NCI-H1694 treated with DMSO at 0.1 percent for 48 hours (cell line): ENCODE results near the gene PLK1.
"Not testable (repeated sequence)": the region's sequence is repeated elsewhere in the genome, so short reads cannot be mapped to it uniquely, and the experiment has no call there.

Experiments
- DNase-seq: peaks from one replicate; lab custom pipeline; 2025; lab: John Stamatoyannopoulos, UW

Gene PLK1

DNA sequence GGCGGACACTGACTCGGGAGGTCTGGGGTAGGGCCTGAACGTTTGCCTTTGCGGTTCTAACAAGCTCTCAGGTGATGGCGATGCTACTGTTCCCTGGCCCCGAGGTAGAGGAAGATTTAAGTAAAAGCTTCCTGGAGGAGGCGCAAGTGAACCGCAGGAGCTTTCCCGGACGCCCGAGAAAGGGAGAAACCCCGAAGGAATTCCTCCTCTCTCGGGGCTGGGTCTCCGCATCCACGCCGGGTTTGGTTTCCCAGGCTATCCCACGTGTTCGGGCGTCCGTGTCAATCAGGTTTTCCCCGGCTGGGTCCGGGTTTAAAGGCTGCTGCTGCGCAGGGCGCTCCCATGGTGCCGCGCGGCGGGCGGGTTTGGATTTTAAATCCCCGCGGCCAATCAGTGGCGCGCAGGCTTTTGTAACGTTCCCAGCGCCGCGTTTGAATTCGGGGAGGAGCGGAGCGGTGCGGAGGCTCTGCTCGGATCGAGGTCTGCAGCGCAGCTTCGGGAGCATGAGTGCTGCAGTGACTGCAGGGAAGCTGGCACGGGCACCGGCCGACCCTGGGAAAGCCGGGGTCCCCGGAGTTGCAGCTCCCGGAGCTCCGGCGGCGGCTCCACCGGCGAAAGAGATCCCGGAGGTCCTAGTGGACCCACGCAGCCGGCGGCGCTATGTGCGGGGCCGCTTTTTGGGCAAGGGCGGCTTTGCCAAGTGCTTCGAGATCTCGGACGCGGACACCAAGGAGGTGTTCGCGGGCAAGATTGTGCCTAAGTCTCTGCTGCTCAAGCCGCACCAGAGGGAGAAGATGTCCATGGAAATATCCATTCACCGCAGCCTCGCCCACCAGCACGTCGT is at the start of gene PLK1:
Gene PLK1, plus strand, starts transcription at position 460 of the 844 bp plus-strand sequence. Its CDS starts 44 bp downstream, at position 504.
- peak; percentile 37 for DNase-seq

DNA sequence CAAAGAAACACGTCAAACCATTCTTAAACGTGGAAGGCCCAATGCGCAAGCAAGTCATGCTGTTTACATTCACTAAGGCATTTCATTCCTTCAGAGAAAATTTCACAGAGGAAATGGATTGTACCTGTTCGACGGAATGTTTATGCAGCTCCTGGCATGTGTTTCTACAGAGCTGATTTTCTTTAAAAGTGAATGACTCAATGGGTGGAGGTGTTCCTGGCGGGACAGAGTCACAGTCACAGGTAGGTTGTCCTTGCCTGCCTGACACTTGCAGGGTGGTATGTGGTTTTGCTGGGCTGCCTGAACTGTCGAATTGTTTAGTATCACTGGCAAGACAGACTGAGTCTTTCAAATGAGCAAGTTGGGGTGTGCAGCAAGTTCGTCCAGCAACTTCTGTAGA is 49.2 kb upstream of the PLK1 start:
- no peak for DNase-seq

DNA sequence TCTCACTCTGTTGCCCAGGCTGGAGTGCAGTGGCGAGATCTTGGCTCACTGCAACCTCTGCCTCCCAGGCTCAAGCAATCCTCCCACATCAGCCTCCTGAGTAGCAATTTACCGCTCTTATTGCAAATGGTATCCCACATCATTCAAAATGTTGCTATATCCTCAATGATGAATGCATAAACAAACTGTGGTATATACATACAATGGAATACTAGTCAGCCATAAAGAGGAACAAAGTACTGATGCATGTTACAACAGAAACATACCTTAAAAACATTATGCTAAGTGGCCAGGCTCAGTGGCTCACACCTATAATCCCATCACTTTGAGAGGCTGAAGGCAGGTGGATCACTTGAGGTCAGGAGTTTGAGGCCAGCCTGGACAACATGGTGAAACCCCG is 46.8 kb upstream of the PLK1 start:
- not testable (repeated sequence) for DNase-seq

DNA sequence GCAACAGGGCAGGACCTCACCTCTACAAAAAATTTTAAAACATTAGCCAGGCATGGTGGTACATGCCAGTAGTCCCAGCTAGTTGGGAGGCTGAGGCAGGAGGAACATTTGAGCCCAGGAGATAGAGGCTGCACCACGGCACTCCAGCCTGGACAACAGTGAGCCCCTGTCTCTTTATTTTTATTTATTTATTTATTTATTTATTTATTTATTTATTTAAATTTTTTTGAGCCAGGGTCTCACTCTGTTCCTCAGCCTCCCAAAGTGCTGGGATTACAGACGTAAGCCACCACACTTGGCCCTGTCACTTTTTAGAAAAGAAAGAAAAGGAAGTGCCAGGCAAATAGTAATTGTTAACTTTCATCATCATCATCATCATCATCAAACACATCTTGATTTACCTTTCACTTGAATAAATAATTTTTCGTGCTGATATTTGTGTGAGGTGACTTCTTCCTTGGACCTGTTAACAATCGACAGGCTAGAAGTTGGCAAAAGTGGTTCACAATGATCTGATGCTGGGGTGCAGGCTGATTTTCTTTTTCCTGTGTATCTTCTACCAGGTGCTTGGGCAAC is 44.1 kb upstream of the PLK1 start:
- DNase-seq = no peak

DNA sequence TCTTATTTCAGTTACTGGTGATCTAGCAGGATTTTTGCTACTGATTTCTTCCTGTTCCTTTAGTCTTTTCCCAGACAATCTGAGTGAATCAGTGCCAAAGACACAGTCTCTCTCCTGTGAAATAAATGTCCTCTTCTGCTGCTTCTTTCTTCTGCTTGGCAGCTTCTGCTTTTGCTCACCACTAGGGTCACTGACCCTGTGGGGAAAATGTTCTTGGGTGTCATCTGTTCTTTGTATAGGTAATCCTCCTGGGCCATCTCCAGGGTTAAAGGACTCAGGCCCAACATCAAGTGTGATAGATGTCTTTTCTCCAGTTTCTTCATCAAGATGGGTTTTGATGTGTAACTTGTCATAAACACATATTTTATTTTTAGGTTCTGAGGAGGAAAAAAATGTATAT is 42.7 kb upstream of the PLK1 start:
- DNase-seq = no peak

DNA sequence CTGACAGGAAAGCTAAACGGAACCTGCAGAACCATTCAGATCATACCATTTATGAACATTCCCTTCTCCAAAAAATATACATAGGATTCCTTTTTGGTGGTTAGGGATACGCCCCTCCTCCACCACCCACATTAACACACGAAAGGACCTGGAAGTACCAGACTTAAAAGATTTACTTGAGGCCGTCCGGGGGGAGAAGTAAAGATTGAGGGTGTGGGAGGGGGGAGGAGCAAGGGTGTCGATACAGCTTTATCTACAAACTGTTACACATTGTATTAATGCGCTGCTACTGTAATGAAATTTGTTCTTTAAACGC is 38.1 kb upstream of the PLK1 start:
- no peak for DNase-seq

DNA sequence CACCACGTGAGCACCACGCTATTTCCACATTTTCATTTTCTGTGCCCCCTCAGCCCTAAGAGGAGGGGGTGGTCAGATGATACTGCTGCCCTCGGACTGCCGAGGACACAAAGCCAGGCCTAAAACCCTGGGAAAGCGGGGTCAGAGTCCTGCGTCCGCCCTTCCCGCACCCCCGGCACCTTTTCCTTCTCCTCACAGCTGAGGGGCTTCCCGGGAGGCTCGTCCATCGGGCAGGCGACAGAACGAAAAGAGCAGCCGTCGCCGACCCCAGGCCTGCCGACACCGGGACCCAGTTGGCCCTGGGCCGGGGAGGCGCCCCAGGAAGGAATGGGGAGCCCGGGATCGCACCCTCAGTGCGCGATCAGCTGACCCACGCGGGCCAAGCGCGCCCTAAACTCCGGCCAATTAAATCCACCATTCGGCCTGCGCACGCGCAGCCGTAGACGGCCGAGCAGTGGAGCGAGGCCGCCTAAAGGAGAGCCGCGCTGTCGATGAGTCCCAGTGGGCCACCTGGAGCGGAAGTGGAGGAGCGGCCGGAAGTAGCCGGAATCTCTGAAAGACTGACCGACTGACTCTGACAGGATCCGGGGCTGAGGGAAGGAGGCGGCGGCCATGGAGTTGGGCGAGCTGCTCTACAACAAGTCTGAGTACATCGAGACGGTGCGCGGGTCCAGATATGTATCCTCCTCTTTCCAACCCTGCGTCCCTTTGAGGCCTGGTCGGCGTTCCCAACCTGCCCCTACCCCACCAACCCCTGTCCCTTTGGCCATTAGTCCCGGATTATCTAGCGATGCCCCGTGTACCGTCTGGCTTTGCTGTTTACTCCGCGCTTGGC is 37.5 kb upstream of the PLK1 start, which contains the start of the genes DCTN5 and PALB2:
Gene DCTN5, plus strand, starts transcription at position 536 of the 835 bp plus-strand sequence. Its CDS starts 77 bp downstream, at position 613.
Gene PALB2, minus strand, starts transcription at position 380 of the 835 bp plus-strand sequence. Its CDS starts 153 bp downstream, at position 227.
- DNase-seq = peak; percentile 82

DNA sequence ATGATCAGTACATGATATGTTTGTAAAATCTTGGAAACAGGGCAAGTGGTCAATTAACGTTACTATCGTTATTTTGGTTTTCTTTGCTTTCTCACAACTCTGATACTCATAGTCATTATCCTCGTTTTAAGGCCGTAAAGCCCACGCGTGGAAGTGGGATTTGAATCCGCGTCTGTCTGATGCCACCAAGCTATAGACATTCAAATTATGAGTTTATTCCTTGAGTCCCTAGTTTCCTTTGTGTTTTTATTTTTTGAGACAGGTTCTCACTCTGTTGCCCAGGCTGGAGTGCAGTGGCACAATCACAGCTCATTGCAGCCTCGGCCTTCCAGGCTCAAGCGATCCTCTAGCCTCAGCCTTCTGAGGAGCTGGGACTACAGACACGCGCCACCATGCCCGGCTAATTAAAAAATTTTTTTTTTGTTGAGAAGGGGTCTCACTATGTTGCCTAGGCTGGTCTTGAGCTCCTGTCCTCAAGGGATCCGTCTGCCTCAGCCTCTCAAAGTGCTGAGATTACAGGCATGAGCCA is 36.4 kb upstream of the PLK1 start:
- DNase-seq = no peak

DNA sequence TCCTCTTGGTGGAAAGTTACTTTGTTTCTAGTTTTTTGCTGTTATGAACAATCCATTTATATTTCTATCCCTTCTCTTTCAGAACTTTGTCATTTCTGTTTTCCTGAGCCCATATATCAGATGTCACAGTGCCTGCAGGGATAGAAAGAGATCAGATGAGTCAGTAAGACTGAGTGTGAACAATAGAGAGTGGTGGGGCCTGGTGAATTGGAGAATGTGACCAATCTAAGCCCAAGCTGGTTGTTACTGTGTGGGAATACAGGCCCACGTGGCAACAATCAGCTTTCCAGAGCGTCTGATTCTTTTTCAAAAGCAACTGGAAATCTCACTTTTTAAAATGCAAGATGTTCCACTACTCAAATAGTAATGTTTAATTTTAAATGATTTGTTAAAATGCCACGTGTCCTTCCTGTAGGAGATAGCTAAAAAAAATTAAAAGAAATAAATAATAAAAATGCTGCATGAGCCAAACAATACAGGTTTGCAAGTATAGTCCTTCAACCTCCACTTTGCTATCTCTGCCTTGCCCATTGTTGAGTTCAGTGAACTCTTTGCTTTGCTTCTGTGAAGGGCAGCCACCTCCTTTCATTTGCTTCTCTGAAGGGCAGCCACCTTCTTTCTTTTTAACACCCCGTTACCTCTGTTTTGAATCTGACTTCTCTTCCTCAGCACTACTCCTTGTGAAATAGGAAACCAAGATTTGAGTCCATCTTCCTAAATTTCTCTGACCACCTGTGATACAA is 27.8 kb upstream of the PLK1 start:
- no peak for DNase-seq

DNA sequence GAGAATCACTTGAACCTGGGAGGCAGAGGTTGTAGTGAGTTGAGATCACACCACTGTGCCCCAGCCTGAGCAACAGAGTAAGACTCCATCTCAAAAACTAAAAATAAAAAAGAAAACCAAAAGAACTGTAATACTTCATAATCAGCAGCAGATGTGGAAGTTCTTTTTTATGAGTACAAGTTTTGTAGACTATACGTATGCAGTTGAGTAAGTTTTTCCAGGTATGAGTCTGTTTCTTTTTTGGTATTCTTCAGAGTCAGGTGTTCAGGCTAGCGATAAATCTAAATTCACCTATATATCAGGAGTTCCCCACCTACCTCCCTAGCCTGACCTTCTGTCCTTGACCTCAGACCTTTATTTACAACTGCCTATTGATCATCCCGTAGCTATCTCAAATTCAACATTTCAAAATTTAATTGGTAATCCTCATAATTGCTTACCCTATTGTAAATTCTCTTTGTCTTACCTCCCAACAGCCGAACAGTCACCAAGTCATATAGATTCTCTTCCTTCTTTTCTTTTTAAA is 26.7 kb upstream of the PLK1 start:
- DNase-seq = no peak

DNA sequence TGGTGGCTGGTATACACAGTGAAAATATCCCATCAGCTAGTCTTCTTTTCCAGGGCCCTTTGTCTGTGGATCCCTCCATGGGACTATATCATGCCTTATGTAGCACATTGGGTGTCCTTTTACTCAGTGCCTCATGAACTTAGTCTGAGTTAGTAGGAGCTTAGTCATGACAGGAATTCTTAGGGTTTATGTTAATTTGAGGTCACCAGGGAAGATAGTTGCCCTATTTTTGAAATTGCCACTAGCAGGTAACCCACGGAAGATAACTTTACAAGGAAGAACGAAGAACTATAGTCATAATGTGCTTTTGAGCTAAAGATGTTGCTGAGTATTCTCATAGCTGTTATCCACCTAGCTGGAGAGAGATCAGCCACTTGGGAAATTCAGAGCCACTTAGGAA is 14.8 kb upstream of the PLK1 start:
- no peak for DNase-seq

DNA sequence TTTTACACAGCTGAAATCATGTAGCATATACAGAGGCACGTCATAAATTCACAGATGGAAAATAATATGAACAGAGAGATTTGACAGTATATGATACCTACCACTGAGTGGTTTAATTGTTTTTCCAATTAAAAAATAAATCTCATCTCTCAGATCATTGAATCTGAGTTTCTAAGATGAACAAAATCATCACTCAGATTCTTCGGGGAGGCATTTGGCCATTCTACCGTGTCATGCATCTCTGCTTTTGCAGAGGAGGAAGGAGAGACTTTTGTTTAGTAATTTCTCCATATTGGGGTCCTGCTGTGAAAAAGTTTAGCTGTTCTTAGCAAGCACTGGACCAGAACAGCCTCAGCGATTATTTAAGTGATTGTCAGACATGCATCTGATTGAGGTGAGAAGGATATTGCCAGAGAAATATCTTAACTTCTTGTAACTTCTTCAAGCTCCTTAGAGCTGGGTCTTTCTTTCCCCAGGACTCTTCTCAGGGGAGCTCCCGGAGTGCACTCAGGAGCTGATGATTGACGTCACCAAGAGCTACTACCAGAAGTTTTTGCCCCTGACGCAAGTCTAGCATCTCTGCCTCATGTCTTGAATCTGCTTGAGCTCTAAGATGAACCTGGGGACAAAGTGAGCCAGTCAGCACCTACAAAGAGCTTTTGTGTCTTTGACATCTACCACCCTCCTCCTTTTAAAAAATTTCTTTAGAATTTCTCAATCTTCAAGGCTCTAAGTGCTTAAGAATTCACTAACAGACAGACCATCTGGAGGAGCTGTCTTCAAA is 11.9 kb upstream of the PLK1 start:
- DNase-seq = no peak

DNA sequence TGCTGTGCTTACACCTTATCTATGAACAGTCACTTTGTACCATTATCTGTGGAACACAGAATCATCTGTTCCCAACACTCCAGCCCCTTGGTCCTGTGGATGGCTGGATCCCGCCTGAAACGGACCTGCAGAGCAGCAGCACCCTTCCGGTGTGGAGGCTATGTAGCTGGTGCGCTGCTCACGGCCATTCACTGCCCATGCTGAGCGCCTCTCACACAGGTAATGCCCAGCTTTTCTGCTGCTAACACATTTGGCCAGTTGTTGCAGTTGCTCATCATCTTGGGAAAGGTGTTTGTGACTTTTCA is 11.4 kb upstream of the PLK1 start:
- DNase-seq = no peak

DNA sequence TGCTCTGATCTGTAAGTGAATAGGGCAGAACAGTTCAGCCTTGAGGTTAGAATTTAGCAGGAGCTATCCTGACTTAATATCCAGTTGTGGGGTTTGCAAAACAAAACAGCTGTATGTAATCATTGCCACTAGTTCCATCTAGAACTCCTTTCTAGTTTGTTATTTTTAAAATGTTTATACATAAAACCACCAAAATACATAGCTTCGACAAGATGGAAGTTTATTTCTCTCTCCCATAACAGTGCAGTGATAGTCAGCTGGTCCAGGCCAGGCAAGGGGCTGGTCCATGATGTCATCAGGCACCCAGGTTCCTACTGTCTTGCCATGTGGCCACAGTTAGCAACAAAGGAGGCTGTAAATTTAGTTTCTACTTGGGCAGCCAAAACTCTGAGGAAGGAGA is 10.5 kb upstream of the PLK1 start:
- no peak for DNase-seq

DNA sequence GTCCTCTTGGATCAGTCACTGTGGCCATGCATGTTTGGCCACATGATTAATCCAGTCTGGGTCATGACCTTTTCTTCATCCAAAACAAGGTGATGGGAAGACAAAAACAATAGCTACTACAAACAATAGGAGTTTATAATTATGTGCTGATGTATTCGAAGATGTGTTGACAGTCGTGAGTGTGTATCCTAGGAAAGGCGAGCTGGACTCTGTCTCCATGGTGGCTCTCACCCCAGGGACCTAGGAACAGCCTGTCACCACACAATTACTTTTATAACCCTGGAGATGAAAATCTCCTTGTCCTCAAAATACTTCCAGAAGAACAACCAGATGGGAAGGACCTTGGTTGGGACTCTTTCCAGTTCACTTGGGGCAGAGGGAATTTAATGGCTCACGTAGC is 9.8 kb upstream of the PLK1 start:
- DNase-seq = no peak

DNA sequence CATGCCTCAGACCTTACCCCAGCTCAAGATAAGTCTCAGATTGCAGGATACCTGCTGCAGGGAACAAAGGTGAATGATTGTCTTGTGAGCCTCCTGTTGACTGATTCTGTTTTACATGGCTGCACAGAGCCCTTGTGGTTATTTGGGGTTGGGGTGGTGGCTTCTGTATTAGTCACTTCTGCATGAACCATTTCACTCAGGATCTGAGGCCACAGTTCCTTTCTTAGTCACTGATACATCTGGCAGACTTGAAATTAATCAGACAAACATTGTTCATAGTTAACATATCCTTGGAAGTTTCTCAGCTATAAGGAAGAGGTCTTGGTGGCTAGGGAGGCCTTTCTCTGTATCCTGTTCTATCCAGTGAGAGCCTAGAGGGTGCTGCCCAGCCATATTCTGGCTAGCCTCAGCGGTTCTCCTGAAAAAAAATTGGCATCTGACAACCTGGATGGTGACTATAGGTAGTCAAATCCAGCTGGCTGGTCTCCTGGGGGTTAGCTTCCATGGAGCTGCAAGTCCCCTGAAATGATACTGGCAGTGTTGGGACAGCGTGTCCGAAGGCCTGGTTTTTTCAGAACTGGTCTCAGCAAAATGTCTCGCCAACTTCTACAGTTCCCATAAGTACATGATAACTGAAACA is 8.4 kb upstream of the PLK1 start:
- no peak for DNase-seq

DNA sequence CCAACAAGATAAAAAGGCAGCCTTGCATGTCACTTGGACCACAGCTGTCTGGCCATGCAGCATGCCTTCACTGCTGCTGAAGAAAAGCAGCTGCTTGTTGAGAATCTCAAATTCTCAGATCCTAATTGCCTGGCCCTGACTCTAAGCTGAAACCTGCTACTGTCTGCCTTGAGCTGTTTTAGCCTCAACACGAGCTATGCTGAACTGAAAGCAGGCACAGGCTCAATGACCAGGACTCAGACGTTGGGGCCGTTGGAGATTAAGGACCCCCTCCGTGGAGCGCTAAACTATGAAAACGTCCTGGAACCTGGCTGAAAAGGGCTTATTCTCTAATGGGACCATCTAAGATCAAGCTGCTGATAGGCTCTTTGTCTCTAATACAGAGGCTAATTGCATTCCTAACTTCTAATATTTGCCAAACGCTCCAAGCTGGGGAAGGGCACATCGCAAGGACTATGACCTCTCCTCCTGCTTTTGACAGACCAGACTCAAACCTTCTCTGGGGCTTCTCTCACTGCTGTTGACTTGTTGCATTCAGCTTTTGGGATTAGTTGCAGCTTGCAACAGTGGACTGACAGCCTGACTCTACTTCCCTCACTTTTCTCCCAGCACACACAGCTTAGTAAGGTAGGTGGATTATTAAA is 4.6 kb upstream of the PLK1 start:
- no peak for DNase-seq

DNA sequence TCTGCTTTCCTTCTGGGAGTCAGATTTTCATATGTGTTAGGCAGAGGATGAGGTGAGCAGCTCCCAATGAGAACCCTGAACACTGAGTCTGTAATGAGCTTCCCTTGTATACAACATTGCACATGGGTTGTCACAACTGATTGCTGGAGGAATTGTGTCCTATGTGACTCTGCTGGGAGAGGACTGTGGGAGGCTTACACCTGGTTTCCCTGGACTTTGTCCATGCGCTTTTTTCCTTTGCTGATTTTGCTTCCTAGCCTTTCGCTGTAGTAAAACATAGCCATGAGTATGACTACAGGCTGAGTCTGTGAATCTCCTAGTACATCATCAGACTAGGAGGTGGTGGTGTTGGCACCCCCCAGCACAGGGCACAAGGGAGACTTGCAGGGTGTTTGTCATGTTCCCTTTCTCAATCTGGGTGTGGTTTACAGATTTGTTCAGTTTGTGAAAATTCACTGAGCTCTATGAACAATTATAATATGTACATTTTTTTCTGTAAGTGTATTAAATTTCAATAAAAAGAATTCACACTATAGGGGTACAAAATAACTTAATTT is 1.7 kb upstream of the PLK1 start:
- no peak for DNase-seq

DNA sequence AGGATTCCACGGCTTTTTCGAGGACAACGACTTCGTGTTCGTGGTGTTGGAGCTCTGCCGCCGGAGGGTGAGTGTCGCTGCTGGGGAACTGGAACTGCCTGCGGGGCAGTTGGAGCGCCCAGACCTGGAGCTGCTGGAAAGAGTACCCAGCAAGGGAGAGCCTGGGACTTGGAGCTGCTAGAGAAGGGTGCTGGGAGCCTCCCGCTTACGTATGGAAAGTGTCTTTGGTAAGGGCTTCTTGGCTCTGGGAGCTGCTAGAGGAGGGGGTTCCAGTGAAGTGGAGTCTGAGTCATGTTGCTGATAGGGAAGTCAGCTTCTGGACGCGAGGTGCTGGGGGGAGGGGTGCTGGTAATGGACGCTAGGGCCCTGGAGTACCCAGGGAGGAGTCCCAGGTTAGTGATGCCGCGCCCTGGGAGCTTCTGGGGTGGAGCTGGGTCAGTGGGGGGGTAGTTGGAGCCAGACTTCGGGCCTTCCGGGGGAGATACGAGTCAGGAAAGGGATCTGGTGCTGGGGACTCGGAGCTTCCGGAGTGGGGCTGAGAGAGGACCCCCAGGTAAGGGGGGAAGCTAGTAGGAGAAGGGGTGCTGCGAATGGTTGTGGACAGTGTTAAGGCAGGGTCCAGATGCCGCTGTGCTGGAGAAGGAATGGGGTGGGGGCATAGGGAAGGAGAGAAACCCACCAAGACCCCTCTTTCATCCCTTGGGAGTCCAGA is 741 bp downstream of the PLK1 start:
- no peak for DNase-seq
